KOPT-K1 (cell line): ENCODE measurements around the gene IGSF21.
"Not testable (repeated sequence)": the region's sequence is repeated elsewhere in the genome, so short reads cannot be mapped to it uniquely, and the experiment has no call there.

Source experiments
- H3K27ac ChIP-seq: fragments of 200-600 bp; sonication (generic); 2 replicates; pipeline ENCODE4 v1.5.1; 2016; ENCODE audit warnings: antibody characterized with exemption, mild to moderate bottlenecking, low read depth, low read length; ENCODE audit not compliant: poor library complexity, severe bottlenecking
- H3K36me3 ChIP-seq: fragments of 200-600 bp; sonication (generic); 2 replicates; pipeline ENCODE4 v1.5.1; 2017; ENCODE audit warnings: antibody characterized with exemption, mild to moderate bottlenecking, low read length, moderate library complexity; ENCODE audit not compliant: insufficient read depth
- H3K9me3 ChIP-seq: fragments of 200-600 bp; sonication (generic); 2 replicates; pipeline ENCODE4 v1.5.1; 2017; ENCODE audit warnings: antibody characterized with exemption, low read length, mild to moderate bottlenecking; ENCODE audit not compliant: insufficient read depth, poor library complexity, severe bottlenecking

The IGSF21 gene

DNA sequence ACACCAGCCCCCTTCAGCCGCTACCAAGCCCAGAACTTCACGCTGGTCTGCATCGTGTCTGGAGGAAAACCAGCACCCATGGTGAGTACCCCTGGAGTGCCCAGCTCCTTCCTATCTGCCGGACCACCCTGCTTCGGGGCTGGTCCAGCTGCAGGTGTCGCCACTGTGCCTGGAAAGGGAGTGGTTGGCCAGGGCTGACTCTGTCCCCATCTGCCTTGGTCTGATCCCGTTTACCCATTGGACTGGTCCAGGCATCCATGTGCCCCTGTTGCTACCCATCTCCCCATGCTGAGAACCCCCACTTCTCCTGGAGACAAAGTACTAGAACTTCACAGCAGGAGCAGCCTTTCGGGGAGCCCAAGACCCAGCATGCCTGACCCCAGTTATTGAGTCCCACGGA, 254.6 kb downstream of the IGSF21 start:
- Histone ChIP-seq H3K36me3 (no peaks in the 10 kb centered on the region), H3K9me3 (no peaks in the 10 kb centered on the region), H3K27ac (no peak overlapping the region)

GRCh38 chr1:18363436-18363835, 255.8 kb downstream of the IGSF21 start:
- Histone ChIP-seq H3K36me3 (no peaks in the 10 kb centered on the region), H3K9me3 (no peaks in the 10 kb centered on the region), H3K27ac (no peak overlapping the region)

DNA sequence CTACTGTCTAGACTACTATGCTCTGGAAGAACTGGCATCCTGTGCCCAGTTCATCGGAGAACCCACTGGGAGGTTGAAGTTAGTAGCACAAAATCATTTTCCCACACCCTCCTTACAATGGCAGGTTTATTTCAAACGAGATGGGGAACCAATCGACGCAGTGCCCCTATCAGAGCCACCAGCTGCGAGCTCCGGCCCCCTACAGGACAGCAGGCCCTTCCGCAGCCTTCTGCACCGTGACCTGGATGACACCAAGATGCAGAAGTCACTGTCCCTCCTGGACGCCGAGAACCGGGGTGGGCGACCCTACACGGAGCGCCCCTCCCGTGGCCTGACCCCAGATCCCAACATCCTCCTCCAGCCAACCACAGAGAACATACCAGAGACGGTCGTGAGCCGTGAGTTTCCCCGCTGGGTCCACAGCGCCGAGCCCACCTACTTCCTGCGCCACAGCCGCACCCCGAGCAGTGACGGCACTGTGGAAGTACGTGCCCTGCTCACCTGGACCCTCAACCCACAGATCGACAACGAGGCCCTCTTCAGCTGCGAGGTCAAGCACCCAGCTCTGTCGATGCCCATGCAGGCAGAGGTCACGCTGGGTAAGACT, 257.6 kb downstream of the IGSF21 start:
- Histone ChIP-seq H3K9me3 (no peaks in the 10 kb centered on the region), H3K27ac (no peak overlapping the region), H3K36me3 (no peaks in the 10 kb centered on the region)

DNA sequence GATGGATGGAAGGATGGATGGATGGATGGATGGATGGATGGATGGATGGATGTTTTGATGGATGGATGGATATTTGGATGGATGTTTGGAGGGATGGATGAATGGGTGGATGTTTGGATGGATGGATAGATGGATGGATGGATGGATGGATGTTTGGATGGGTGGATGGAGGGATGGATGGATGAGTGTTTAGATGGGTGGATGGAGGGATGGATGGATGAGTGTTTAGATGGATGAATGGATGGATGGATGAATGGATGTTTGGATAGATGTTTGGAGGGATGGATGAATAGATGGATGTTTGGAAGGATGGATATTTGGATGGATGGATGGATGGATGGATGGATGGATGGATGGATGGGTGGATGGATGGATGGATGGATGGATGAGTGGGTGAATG, 264.9 kb downstream of the IGSF21 start:
- not testable (repeated sequence) for H3K9me3 ChIP-seq, H3K36me3 ChIP-seq, H3K27ac ChIP-seq

GRCh38 chr1:18373151-18373550, 265.6 kb downstream of the IGSF21 start:
- Histone ChIP-seq H3K36me3 (no peaks in the 10 kb centered on the region), H3K27ac (no peak overlapping the region), H3K9me3 (no peaks in the 10 kb centered on the region)

DNA sequence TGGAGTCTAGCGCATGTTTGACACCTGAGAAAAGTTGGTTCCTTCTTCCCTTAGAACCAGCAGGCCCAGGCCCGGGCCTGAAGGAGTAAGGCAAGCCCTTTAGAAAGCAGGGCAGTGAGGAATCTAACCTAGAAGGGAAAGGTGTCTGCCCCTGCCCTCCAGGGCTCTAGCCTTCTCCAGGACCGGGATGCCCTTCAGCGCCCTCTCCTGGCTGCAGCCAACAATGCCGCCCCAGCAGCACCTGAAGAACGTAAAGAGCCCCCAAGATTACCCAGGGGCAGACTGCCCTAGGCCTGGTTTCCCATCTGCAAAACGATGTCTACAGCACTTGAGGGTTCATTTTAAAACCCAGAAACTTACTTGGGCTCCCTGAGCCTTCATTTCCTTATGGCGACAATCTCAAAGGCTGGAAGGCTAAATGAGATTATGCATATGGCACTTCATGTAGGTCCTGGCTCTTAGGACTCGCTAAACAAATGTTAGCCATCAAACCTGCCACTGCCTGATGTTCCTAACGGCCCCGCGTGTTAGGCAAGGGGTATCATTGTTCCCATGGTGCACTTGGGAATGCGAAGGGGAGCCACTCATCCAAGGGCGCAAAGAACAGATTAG, 266.4 kb downstream of the IGSF21 start:
- no peaks in the 10 kb centered on the region for H3K36me3 ChIP-seq
- H3K27ac ChIP-seq = no peak overlapping the region
- no peaks in the 10 kb centered on the region for H3K9me3 ChIP-seq

DNA sequence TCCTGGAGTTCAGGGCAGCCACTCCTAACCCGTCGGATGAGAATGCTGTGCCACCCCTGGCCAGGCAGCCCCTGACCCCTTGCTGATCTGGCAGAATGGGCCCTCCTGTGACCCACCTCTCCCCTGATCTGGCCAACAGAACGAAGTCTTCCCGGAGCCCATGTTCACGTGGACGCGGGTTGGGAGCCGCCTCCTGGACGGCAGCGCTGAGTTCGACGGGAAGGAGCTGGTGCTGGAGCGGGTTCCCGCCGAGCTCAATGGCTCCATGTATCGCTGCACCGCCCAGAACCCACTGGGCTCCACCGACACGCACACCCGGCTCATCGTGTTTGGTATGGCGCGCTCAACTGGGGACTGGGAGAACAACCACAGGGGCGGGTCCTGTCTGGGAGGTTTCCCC, 269.1 kb downstream of the IGSF21 start:
- no peak overlapping the region for H3K27ac ChIP-seq
- H3K9me3 ChIP-seq = no peaks in the 10 kb centered on the region
- no peaks in the 10 kb centered on the region for H3K36me3 ChIP-seq

DNA sequence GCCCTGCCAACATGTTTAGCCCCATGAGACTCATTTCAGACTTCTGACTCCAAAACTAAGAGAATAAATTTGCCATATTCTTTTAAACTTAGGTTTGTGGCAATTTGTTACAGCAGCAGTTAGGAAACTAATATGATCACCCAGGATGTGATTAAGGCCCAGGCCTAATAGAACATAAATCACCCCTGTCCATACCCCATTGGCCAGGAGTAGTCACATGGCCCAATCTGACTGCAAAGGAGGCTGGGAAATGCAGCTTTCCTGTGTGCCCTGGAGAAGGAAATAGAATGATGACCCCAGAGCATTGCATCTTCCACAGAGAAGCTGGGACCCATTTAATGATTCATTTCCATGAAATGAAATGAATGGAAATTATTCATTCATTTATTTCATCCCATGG, 272.7 kb downstream of the IGSF21 start:
- H3K27ac ChIP-seq = no peak overlapping the region
- no peaks in the 10 kb centered on the region for H3K9me3 ChIP-seq
- H3K36me3 ChIP-seq = no peaks in the 10 kb centered on the region

GRCh38 chr1:18384059-18384458, 276.5 kb downstream of the IGSF21 start:
- Histone ChIP-seq H3K9me3 (no peaks in the 10 kb centered on the region), H3K27ac (no peak overlapping the region), H3K36me3 (no peaks in the 10 kb centered on the region)

DNA sequence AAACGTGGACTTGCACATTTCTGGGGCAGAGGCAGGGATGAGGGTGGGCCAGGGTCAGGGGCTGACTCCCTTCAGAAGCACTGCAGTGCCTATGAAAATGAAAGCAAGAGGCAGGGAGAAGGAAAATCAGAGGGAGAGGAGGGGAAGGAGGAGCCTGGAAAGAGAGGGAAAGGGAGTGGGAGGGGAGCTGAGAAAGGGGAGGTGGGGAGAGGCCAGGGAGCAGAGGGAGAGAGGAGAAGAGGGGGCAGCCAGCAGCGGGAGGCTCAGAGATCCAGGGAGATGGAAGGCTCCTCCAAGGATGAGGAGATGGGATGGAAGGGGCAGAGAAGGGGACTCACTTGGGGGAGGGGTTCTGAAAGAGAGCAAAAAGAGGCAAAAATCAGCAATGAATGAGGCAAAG, 276.9 kb downstream of the IGSF21 start:
- Histone ChIP-seq H3K27ac (no peak overlapping the region), H3K36me3 (no peaks in the 10 kb centered on the region), H3K9me3 (no peaks in the 10 kb centered on the region)

GRCh38 chr1:18385239-18385790, 277.7 kb downstream of the IGSF21 start:
- no peaks in the 10 kb centered on the region for H3K9me3 ChIP-seq
- no peak overlapping the region for H3K27ac ChIP-seq
- H3K36me3 ChIP-seq = no peaks in the 10 kb centered on the region

GRCh38 chr1:18386591-18386990, 279.0 kb downstream of the IGSF21 start:
- H3K9me3 ChIP-seq = no peaks in the 10 kb centered on the region
- H3K36me3 ChIP-seq = no peaks in the 10 kb centered on the region
- H3K27ac ChIP-seq = no peak overlapping the region

DNA sequence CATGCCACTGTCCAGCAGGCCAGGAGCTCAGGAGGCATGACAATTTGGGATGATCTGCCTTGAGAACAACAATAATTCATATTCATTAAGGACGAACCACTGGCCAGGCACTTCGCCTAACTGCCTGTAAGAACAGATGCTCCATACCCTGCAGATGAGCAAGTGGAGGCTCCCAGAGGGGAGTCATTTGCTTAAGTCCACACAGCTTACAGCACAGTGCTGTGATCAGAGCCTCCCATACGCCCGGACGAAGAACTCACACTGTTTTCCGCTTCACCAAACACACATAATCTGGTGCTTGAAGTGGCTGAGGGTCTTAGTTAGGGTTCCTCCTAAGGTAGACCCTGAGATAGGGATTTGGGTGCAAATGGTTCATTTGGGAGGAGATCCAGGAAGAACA, 279.7 kb downstream of the IGSF21 start:
- no peak overlapping the region for H3K27ac ChIP-seq

DNA sequence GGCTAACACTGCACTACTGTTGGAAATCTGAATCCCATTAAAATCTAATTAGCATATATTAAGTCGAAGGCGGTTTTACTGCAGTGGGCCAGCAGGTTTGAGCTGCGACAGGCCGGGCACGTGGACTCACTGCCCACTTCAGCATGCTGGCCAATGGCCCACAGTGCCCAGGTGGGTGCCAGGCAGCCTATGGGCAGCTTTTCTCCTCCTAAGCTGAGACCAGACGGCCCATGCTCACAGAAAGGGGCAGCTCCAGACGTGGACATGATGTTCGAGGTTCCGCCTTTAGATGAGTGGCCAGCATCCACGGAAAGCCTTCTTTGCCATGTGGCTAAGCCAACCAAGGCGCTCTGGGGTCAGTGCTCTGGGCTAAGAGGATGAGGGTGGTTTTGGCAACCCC, 283.4 kb downstream of the IGSF21 start:
- no peaks in the 10 kb centered on the region for H3K9me3 ChIP-seq
- H3K27ac ChIP-seq = no peak overlapping the region
- H3K36me3 ChIP-seq = no peaks in the 10 kb centered on the region

More for the DNA sequence above, 279.7 kb downstream of the IGSF21 start:
- Histone ChIP-seq H3K9me3 (no peaks in the 10 kb centered on the region), H3K36me3 (no peaks in the 10 kb centered on the region)

DNA sequence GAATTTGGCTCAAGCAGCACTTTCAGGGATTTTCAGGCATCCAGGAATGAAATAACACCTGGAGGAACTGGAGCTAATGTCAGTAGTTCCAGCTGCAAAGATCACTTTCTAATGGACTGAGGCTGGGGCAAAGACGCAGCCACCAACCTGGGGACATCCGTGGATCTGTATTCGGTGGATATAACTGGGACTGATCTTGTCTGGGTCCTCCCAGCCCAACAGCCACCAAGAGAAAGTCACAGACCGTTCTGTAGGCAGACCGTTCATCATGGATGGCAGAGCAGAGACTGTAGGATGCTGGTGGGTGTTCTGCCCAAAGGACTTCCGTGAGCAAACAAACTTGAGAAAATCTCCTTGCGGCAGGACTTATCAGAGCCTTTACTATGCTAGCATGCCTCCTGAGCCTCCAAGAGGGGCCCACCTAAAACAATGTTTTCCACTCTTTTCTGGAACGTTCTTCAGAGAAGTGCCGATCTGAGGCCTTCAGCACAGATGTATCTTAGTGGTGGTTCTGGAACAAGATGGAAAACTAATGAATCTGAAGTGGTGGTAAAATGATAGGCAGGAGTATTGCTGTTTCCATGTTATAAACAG, 287.1 kb downstream of the IGSF21 start:
- H3K9me3 ChIP-seq = no peaks in the 10 kb centered on the region
- H3K36me3 ChIP-seq = no peaks in the 10 kb centered on the region

More for the DNA sequence above, 287.1 kb downstream of the IGSF21 start:
- H3K27ac ChIP-seq = no peak overlapping the region
